Mucosa of stomach (tissue), 1 donor: ENCODE data around the gene COL4A2.

Experiments used
- H3K27me3 ChIP-seq: one replicate; pipeline ENCODE4 v1.7.0; 2013; ENCODE audit warnings: mild to moderate bottlenecking, low read length; ENCODE audit not compliant: control insufficient read depth, insufficient read depth
- H3K36me3 ChIP-seq: one replicate; pipeline ENCODE4 v1.7.0; 2013; ENCODE audit warnings: low read length; ENCODE audit not compliant: control insufficient read depth, insufficient read depth
- H3K4me1 ChIP-seq: one replicate; pipeline ENCODE4 v1.7.0; 2013; ENCODE audit warnings: mild to moderate bottlenecking, low read length; ENCODE audit not compliant: control insufficient read depth, insufficient read depth
- H3K4me3 ChIP-seq: one replicate; pipeline ENCODE4 v1.7.0; 2013; ENCODE audit warnings: low read length
- H3K9ac ChIP-seq: one replicate; pipeline ENCODE4 v1.7.0; 2013; ENCODE audit warnings: mild to moderate bottlenecking, low read length, moderate library complexity
- H3K9me3 ChIP-seq: one replicate; pipeline ENCODE4 v1.7.0; 2013; ENCODE audit warnings: mild to moderate bottlenecking, low read length, moderate library complexity; ENCODE audit not compliant: control insufficient read depth
- donor health status: Pancreatic carcinoma.

Gene COL4A2

GRCh38 chr13:110364081-110364480, 57.0 kb downstream of the COL4A2 start:
- no peak overlapping the region for H3K9ac ChIP-seq
- H3K9me3 ChIP-seq: no peaks in the 10 kb centered on the region
- H3K36me3 ChIP-seq: no peaks in the 10 kb centered on the region
- no peaks in the 10 kb centered on the region for H3K27me3 ChIP-seq
- peaks cover 5% of the 10 kb centered on the region for H3K4me1 ChIP-seq
- H3K4me3 ChIP-seq: no peak overlapping the region

GRCh38 chr13:110365876-110366275, 58.8 kb downstream of the COL4A2 start:
- Histone ChIP-seq H3K9me3 (no peaks in the 10 kb centered on the region), H3K4me3 (no peak overlapping the region), H3K36me3 (no peaks in the 10 kb centered on the region), H3K27me3 (no peaks in the 10 kb centered on the region), H3K4me1 (peaks cover 5% of the 10 kb centered on the region), H3K9ac (no peak overlapping the region)

- H3K27me3 ChIP-seq: no peaks in the 10 kb centered on the region
- H3K4me1 ChIP-seq: peaks cover 2% of the 10 kb centered on the region
- no peaks in the 10 kb centered on the region for H3K9me3 ChIP-seq
- H3K36me3 ChIP-seq: no peaks in the 10 kb centered on the region
- no peak overlapping the region for H3K9ac ChIP-seq
- no peak overlapping the region for H3K4me3 ChIP-seq
Observed at GRCh38 chr13:110366733-110367132, 59.6 kb downstream of the COL4A2 start.

GRCh38 chr13:110367620-110368019, 60.5 kb downstream of the COL4A2 start:
- no peak overlapping the region for H3K9ac ChIP-seq
- H3K9me3 ChIP-seq: no peaks in the 10 kb centered on the region
- no peak overlapping the region for H3K4me3 ChIP-seq
- no peaks in the 10 kb centered on the region for H3K27me3 ChIP-seq
- H3K4me1 ChIP-seq: no peaks in the 10 kb centered on the region
- H3K36me3 ChIP-seq: no peaks in the 10 kb centered on the region

GRCh38 chr13:110368408-110368807, 61.3 kb downstream of the COL4A2 start:
- H3K4me1 ChIP-seq: no peaks in the 10 kb centered on the region
- H3K9me3 ChIP-seq: no peaks in the 10 kb centered on the region
- no peak overlapping the region for H3K4me3 ChIP-seq
- H3K9ac ChIP-seq: no peak overlapping the region
- no peaks in the 10 kb centered on the region for H3K36me3 ChIP-seq
- no peaks in the 10 kb centered on the region for H3K27me3 ChIP-seq

- H3K27me3 ChIP-seq: no peaks in the 10 kb centered on the region
- H3K9ac ChIP-seq: no peak overlapping the region
- no peaks in the 10 kb centered on the region for H3K4me1 ChIP-seq
- H3K4me3 ChIP-seq: no peak overlapping the region
- no peaks in the 10 kb centered on the region for H3K9me3 ChIP-seq
- no peaks in the 10 kb centered on the region for H3K36me3 ChIP-seq
Observed at GRCh38 chr13:110369400-110369799, 62.3 kb downstream of the COL4A2 start.

- H3K9ac ChIP-seq: no peak overlapping the region
- H3K4me3 ChIP-seq: no peak overlapping the region
- no peaks in the 10 kb centered on the region for H3K36me3 ChIP-seq
- no peaks in the 10 kb centered on the region for H3K4me1 ChIP-seq
- H3K9me3 ChIP-seq: no peaks in the 10 kb centered on the region
- no peaks in the 10 kb centered on the region for H3K27me3 ChIP-seq
Observed at GRCh38 chr13:110371550-110372465, 64.7 kb downstream of the COL4A2 start.

- Histone ChIP-seq H3K9ac (no peak overlapping the region), H3K27me3 (no peaks in the 10 kb centered on the region), H3K4me3 (no peak overlapping the region), H3K4me1 (no peaks in the 10 kb centered on the region), H3K9me3 (no peaks in the 10 kb centered on the region), H3K36me3 (no peaks in the 10 kb centered on the region)
Observed at GRCh38 chr13:110372676-110373075, 65.6 kb downstream of the COL4A2 start.

GRCh38 chr13:110373617-110374016, 66.5 kb downstream of the COL4A2 start:
- no peak overlapping the region for H3K4me3 ChIP-seq
- no peaks in the 10 kb centered on the region for H3K36me3 ChIP-seq
- H3K4me1 ChIP-seq: no peaks in the 10 kb centered on the region

GRCh38 chr13:110374431-110375370, 67.6 kb downstream of the COL4A2 start:
- Histone ChIP-seq H3K27me3 (no peaks in the 10 kb centered on the region), H3K36me3 (no peaks in the 10 kb centered on the region), H3K9me3 (no peaks in the 10 kb centered on the region), H3K4me3 (no peak overlapping the region), H3K4me1 (no peaks in the 10 kb centered on the region), H3K9ac (no peak overlapping the region)

More at GRCh38 chr13:110373617-110374016, 66.5 kb downstream of the COL4A2 start:
- Histone ChIP-seq H3K9ac (no peak overlapping the region), H3K27me3 (no peaks in the 10 kb centered on the region), H3K9me3 (no peaks in the 10 kb centered on the region)

GRCh38 chr13:110376120-110376519, 69.0 kb downstream of the COL4A2 start:
- Histone ChIP-seq H3K4me1 (no peaks in the 10 kb centered on the region), H3K9me3 (no peaks in the 10 kb centered on the region), H3K9ac (no peak overlapping the region)

More at GRCh38 chr13:110376120-110376519, 69.0 kb downstream of the COL4A2 start:
- Histone ChIP-seq H3K4me3 (no peak overlapping the region), H3K36me3 (no peaks in the 10 kb centered on the region), H3K27me3 (no peaks in the 10 kb centered on the region)
